Mesothelial cell of epicardium (in vitro differentiated cells): Measurements from ENCODE around the gene UCHL3. TPM values are rescaled to one million over a fixed set of nuclear protein-coding genes. Genes with fewer than 3 reads are reported as not detected.

ENCODE experiments used
- DNase-seq, 2 experiments: peaks; one replicate each; pipeline ENCODE4 v3.0.0; 2021; ENCODE audit warnings: low spot score in 2 of 2; ENCODE audit not compliant: unreplicated experiment in 2 of 2
- H3K27ac Mint-ChIP-seq: 2 replicates; pipeline ENCODE4 v1.8.0; 2021; ENCODE audit warnings: mixed read lengths
- H3K27me3 Mint-ChIP-seq: 2 replicates; pipeline ENCODE4 v1.8.0; 2021; ENCODE audit warnings: low read depth, mixed read lengths
- H3K36me3 Mint-ChIP-seq: 2 replicates; pipeline ENCODE4 v1.8.0; 2021; ENCODE audit warnings: mixed read lengths
- H3K4me1 Mint-ChIP-seq: 2 replicates; pipeline ENCODE4 v1.8.0; 2021; ENCODE audit warnings: mixed read lengths
- H3K4me3 Mint-ChIP-seq: 2 replicates; pipeline ENCODE4 v1.8.0; 2021; ENCODE audit warnings: mild to moderate bottlenecking, moderate library complexity, mixed read lengths
- H3K9me3 Mint-ChIP-seq: 2 replicates; pipeline ENCODE4 v1.8.0; 2021; ENCODE audit warnings: mixed read lengths
- total RNA-seq: library from RNA; stranded (reverse); gene quantifications from 3 replicates; pipeline ENCODE4 v1.2.1, GENCODE V29; 2021
- TF ChIP-seq, protein P1 (sequence below): fragments of 200-600 bp; sonication (generic); IDR thresholded peaks from one replicate; pipeline ENCODE4 v1.5.0; 2021; ENCODE audit warnings: antibody characterized with exemption; ENCODE audit not compliant: unreplicated experiment

UCHL3 gene
- total RNA-seq, 1 donor from 2014 or later: 28.1 TPM

DNA sequence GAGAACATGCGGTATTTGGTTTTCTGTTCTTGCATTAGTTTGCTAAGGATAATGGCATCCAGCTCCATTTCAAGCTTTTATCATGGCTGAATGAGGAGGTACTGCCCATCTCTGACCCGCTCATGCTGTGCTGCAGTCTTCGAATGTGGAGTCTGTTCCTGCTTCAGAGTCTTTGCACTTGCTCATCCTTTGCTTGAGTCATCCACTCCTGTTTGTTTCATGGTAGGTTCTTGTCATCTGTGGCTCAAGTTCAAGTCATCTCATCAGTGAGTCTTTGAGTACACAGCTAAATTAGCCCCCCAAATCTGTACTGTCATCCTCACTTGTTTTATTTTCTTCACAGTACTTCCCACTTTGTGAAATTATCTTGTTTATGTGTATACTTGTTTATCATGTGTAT is 5.4 kb downstream of the UCHL3 start:
- H3K9me3 Mint-ChIP-seq: no peaks in the 10 kb centered on the region
- H3K4me1 Mint-ChIP-seq: peaks cover 16% of the 10 kb centered on the region
- peaks cover 17% of the 10 kb centered on the region for H3K36me3 Mint-ChIP-seq
- H3K27ac Mint-ChIP-seq: no peak overlapping the region
- DNase-seq: no peak
- TF ChIP-seq, protein P1, sequence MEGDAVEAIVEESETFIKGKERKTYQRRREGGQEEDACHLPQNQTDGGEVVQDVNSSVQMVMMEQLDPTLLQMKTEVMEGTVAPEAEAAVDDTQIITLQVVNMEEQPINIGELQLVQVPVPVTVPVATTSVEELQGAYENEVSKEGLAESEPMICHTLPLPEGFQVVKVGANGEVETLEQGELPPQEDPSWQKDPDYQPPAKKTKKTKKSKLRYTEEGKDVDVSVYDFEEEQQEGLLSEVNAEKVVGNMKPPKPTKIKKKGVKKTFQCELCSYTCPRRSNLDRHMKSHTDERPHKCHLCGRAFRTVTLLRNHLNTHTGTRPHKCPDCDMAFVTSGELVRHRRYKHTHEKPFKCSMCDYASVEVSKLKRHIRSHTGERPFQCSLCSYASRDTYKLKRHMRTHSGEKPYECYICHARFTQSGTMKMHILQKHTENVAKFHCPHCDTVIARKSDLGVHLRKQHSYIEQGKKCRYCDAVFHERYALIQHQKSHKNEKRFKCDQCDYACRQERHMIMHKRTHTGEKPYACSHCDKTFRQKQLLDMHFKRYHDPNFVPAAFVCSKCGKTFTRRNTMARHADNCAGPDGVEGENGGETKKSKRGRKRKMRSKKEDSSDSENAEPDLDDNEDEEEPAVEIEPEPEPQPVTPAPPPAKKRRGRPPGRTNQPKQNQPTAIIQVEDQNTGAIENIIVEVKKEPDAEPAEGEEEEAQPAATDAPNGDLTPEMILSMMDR: no peak
- H3K27me3 Mint-ChIP-seq: no peaks in the 10 kb centered on the region
- no peak overlapping the region for H3K4me3 Mint-ChIP-seq

DNA sequence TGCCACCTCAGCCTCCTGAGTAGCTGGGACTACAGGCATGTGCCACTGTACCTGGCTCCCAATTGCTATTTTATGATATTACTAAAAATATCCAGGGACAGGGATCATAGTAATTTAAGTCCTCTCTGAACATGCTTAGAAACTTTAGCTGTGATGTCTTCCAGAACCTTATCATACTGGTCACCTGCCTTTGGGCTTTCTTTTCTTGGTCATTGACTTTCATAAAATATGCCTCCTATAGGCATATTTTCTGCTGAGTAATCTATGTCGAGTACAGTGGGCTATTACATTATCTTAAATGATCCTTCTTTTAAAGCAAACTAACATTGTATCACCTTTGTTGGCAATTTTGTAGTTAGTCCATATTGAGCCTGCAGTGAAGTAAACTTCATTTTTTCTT is 6.2 kb downstream of the UCHL3 start:
- TF ChIP-seq, protein P1: no peak
- DNase-seq: no peak
- H3K4me1 Mint-ChIP-seq: peaks cover 12% of the 10 kb centered on the region
- H3K4me3 Mint-ChIP-seq: no peak overlapping the region
- H3K36me3 Mint-ChIP-seq: peaks cover 17% of the 10 kb centered on the region
- H3K27ac Mint-ChIP-seq: no peak overlapping the region
- H3K9me3 Mint-ChIP-seq: no peaks in the 10 kb centered on the region
- H3K27me3 Mint-ChIP-seq: no peaks in the 10 kb centered on the region

DNA sequence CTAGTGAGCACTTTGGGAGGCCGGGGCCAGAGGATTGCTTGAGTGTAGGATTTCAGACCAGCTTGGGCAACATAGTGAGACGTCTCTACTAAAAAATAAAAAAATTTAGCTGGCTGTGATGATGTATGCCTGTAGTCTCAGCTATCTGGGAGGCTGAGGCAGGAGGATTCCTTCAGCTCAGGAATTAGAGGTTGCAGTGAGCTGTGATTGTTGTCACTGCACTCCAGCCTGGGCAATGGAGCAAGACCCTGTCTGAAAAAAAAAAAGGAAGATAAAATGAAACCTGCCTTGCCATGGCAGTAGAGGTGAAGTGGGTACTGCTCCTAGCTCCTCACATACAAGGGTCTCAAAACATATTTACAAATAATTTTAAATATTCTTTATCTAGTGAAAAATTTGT is 7.4 kb downstream of the UCHL3 start:
- no peak overlapping the region for H3K27ac Mint-ChIP-seq

DNA sequence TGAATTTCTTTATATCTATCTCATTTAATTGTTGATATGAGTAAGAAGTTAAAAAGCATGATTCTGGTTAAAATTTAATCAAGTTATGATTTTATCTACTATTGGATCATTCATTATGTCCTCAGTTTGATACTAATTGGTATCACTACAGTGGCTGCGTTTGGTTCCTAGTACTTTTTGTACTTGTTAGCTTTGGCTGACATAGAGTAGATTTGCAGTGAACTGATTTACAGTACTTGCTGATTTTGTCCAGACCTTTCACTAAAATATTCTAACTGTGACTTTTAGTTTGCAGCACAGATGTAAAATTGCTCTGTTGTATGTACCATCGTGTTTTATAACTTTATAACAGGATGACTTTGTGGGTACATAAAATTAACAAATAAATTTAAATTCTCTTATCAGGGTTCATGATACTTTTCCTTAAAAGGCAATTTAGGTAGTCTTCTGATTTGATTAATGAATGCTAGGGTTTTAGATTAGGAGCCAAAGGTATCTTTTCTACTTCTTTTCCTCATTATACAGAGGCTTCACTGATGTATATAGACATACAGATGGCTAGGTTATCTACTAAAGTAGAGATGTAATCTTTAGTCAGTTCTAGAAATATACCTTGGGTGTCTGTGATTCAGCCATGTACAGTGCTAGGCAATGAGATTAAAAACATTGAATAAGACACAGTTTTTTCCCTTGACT is 8.7 kb downstream of the UCHL3 start:
- DNase-seq: no peak
- Mint-ChIP-seq H3K4me3 (no peak overlapping the region), H3K36me3 (peaks cover 17% of the 10 kb centered on the region), H3K27ac (no peak overlapping the region), H3K27me3 (no peaks in the 10 kb centered on the region), H3K9me3 (no peaks in the 10 kb centered on the region), H3K4me1 (peaks cover 5% of the 10 kb centered on the region)
- TF ChIP-seq, protein P1: no peak

More for the DNA sequence above, 7.4 kb downstream of the UCHL3 start:
- H3K27me3 Mint-ChIP-seq: no peaks in the 10 kb centered on the region
- no peak overlapping the region for H3K4me3 Mint-ChIP-seq
- peaks cover 17% of the 10 kb centered on the region for H3K36me3 Mint-ChIP-seq
- H3K4me1 Mint-ChIP-seq: peaks cover 8% of the 10 kb centered on the region
- DNase-seq: no peak
- no peaks in the 10 kb centered on the region for H3K9me3 Mint-ChIP-seq
- TF ChIP-seq, protein P1: no peak

DNA sequence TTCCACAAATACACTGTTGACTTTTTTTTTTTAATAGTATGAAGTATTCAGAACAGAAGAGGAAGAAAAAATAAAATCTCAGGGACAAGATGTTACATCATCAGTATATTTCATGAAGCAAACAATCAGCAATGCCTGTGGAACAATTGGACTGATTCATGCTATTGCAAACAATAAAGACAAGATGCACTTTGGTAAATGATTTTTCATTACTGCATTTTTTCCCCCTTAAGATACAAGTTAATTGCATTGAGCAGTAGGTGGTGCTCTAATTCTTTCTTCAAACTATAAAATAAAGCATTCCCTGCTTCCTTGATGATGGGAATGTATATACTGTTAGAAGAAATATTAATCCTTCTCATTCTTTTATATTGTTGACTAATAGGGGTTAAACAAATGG is 17.1 kb downstream of the UCHL3 start:
- peaks cover 8% of the 10 kb centered on the region for H3K4me1 Mint-ChIP-seq
- H3K27ac Mint-ChIP-seq: no peak overlapping the region
- no peaks in the 10 kb centered on the region for H3K9me3 Mint-ChIP-seq

More for the DNA sequence above, 17.1 kb downstream of the UCHL3 start:
- no peak for DNase-seq
- Mint-ChIP-seq H3K27me3 (no peaks in the 10 kb centered on the region), H3K36me3 (peaks cover 12% of the 10 kb centered on the region), H3K4me3 (no peak overlapping the region)
- TF ChIP-seq, protein P1: no peak
